Endothelial cell of umbilical vein (primary cell): ENCODE measurements around the gene AGO1. TPM values are rescaled to one million over a fixed set of nuclear protein-coding genes. Genes with fewer than 3 reads are reported as not detected.
A peak's percentile ranks its signal among the peaks of the same experiment; 100 is the strongest.

Experiments used
- BruUV-seq: library from RNA; stranded (reverse); fragments of 400-500 nt; replicated peaks from 2 replicates; lab custom pipeline; 2021; lab: Mats Ljungman, UMichigan
- CTCF ChIA-PET: fragments of 300-600, 350-600 bp; sonication (Branson Sonifier 250); formaldehyde crosslinking; loops from one replicate; lab custom pipeline; 2021; ENCODE audit warnings: antibody characterized with exemption, inconsistent platforms; lab: Charles Lee
- POLR2A ChIA-PET: fragments of 300-600, 350-600 bp; sonication (Branson Sonifier 250); formaldehyde crosslinking; loops from one replicate; lab custom pipeline; 2021; ENCODE audit warnings: antibody characterized with exemption, inconsistent platforms; lab: Charles Lee
- DNase-seq: peaks from one replicate; pipeline ENCODE4 v3.0.0-alpha.2; 2011; ENCODE audit warnings: low read depth, low spot score
- FAIRE-seq: peaks from 2 replicates; lab custom pipeline; 2011; peaks lifted over from hg19 to GRCh38; lab: Jason Lieb, UNC
- H2AFZ ChIP-seq: 2 replicates; pipeline ENCODE4 v1.6.0; 2012; ENCODE audit warnings: low read depth, low read length, control low read depth, inconsistent platforms
- H3K27ac ChIP-seq: 2 replicates; pipeline ENCODE4 v1.5.1; 2011; ENCODE audit warnings: low read depth, mild to moderate bottlenecking, control low read depth, low read length, moderate library complexity; ENCODE audit not compliant: insufficient read depth
- H3K27me3 ChIP-seq, 2 experiments: 2 replicates each; pipeline versions ENCODE4 v1.6.0 to v1.6.1; 2011; ENCODE audit warnings: low read length in 2 of 2, mixed read lengths in 1 of 2; ENCODE audit not compliant: control insufficient read depth in 2 of 2, insufficient read depth in 2 of 2
- H3K36me3 ChIP-seq, 2 experiments: 2 replicates in 1 of 2; 3 replicates in 1 of 2; pipeline ENCODE4 v1.5.1; 2011; ENCODE audit warnings: low read length in 2 of 2, mild to moderate bottlenecking in 1 of 2, moderate library complexity in 1 of 2; ENCODE audit not compliant: control insufficient read depth in 2 of 2, insufficient read depth in 2 of 2; ENCODE audit errors: extremely low read depth in 1 of 2
- H3K4me1 ChIP-seq: 3 replicates; pipeline ENCODE4 v1.5.1; 2011; ENCODE audit warnings: mild to moderate bottlenecking, low read length; ENCODE audit not compliant: control insufficient read depth, insufficient read depth; ENCODE audit errors: extremely low read depth
- H3K4me2 ChIP-seq: 2 replicates; pipeline ENCODE4 v1.6.1; 2011; ENCODE audit warnings: low read length, control low read depth, mixed read lengths; ENCODE audit not compliant: insufficient read depth
- H3K4me3 ChIP-seq, 3 experiments: fragments of 200-600 bp in 1 of 3; sonication (generic), shearing (Covaris generic) in 1 of 3; replicated peaks in 1 of 3; 2 replicates each; pipeline ENCODE4 v1.5.1; 2011 to 2016; ENCODE audit warnings: control low read depth in 3 of 3, low read length in 3 of 3, mild to moderate bottlenecking in 2 of 3, inconsistent platforms in 1 of 3, low read depth in 1 of 3, moderate library complexity in 1 of 3; ENCODE audit not compliant: insufficient read depth in 1 of 3
- H3K79me2 ChIP-seq: 2 replicates; pipeline ENCODE4 v1.6.0; 2012; ENCODE audit warnings: low read length, inconsistent platforms; ENCODE audit not compliant: control insufficient read depth, insufficient read depth
- H3K9ac ChIP-seq: replicated peaks from 2 replicates; pipeline ENCODE3; 2011; ENCODE audit warnings: low read length, control low read depth; ENCODE audit not compliant: insufficient read depth; ENCODE audit errors: extremely low read depth
- H3K9me1 ChIP-seq: replicated peaks from 3 replicates; pipeline ENCODE4 v1.6.0; 2011; ENCODE audit warnings: mild to moderate bottlenecking, low read length; ENCODE audit not compliant: control insufficient read depth, insufficient read depth; ENCODE audit errors: extremely low read depth
- H3K9me3 ChIP-seq: replicated peaks from 2 replicates; pipeline ENCODE4 v1.5.1; 2012; ENCODE audit warnings: low read length, inconsistent platforms; ENCODE audit not compliant: control insufficient read depth, insufficient read depth
- H4K20me1 ChIP-seq: replicated peaks from 2 replicates; pipeline ENCODE3; 2011; ENCODE audit warnings: mild to moderate bottlenecking, low read length; ENCODE audit not compliant: control insufficient read depth, insufficient read depth; ENCODE audit errors: extremely low read depth
- EZH2 ChIP-seq: IDR thresholded peaks from 2 replicates; pipeline ENCODE4 v1.6.1; 2012; ENCODE audit warnings: borderline replicate concordance, low read depth, mild to moderate bottlenecking, moderate library complexity, low read length, inconsistent platforms; ENCODE audit not compliant: severe bottlenecking
- FOS ChIP-seq: IDR thresholded peaks from 2 replicates; pipeline ENCODE4 v1.6.1; 2011; ENCODE audit warnings: mild to moderate bottlenecking, low read length, moderate library complexity, borderline replicate concordance; ENCODE audit not compliant: insufficient read depth
- GATA2 ChIP-seq: IDR thresholded peaks from 2 replicates; pipeline ENCODE4 v1.7.0; 2011; ENCODE audit warnings: low read depth, mild to moderate bottlenecking, moderate library complexity, mixed read lengths, low read length; ENCODE audit not compliant: insufficient read length, insufficient read depth
- JUN ChIP-seq: IDR thresholded peaks from 2 replicates; pipeline ENCODE4 v1.6.1; 2011; ENCODE audit warnings: borderline replicate concordance, low read depth; ENCODE audit not compliant: insufficient read length, insufficient read depth
- MYC ChIP-seq: IDR thresholded peaks from one replicate; pipeline ENCODE4 v1.6.1; 2011; ENCODE audit warnings: mild to moderate bottlenecking, low read depth, low read length
- POLR2A ChIP-seq: IDR thresholded peaks from 2 replicates; pipeline ENCODE4 v1.6.1; 2012; ENCODE audit warnings: low read depth, mild to moderate bottlenecking, control low read depth, low read length
- POLR2AphosphoS5 ChIP-seq: IDR thresholded peaks from 2 replicates; pipeline ENCODE4 v1.6.1; 2012; ENCODE audit warnings: low read depth, mild to moderate bottlenecking, control low read depth, low read length, moderate library complexity; ENCODE audit not compliant: insufficient read depth
- dilution Hi-C: fragments of 300-500 bp; cut with MboI; formaldehyde crosslinking; loops from one replicate; pipeline ENCODE4 v1.15.0; 2019; ENCODE audit warnings: low sequenced_read_pairs; ENCODE audit not compliant: extremely low pct_ligation_motif_present
- intact Hi-C: fragments of 100-400 bp; cut with micrococcal nuclease; formaldehyde crosslinking; loops from one replicate; pipeline ENCODE4 v1.10.0; 2022
- polyA plus RNA-seq, 4 experiments: library from polyadenylated mRNA; depleted of rRNA in 3 of 4; stranded (reverse) in 3 of 4; unstranded in 1 of 4; fragments of >200 nt; gene quantifications; 2 replicates each; pipeline versions ENCODE4 v1.2.1 to v1.2.3, GENCODE V29; 2011 to 2012; ENCODE audit warnings: missing spikeins in 1 of 4
- total RNA-seq: library from RNA; stranded (reverse); gene quantifications from 2 replicates; pipeline ENCODE4 v1.2.3, GENCODE V29; 2021
- TF ChIP-seq, protein P1 (sequence below), 2 donors: IDR thresholded peaks; 1 replicate in 1 of 2; 2 replicates in 1 of 2; pipeline ENCODE4 v1.5.1; 2011; ENCODE audit warnings: low read length in 2 of 2, mild to moderate bottlenecking in 2 of 2, moderate library complexity in 2 of 2, control low read depth in 1 of 2, inconsistent platforms in 1 of 2, low read depth in 1 of 2; ENCODE audit not compliant: insufficient read depth in 1 of 2; ENCODE audit errors: extremely low read depth in 1 of 2
- TF ChIP-seq, protein P2 (sequence below): IDR thresholded peaks from 2 replicates; pipeline ENCODE4 v1.6.1; 2011; ENCODE audit not compliant: insufficient read depth, insufficient read length

The AGO1 gene
- total and polyA plus RNA-seq, 2 donors (not counting 3 experiments of a cell fraction or from before 2014, with no cell fraction given) = 10.8 to 31.0 TPM

DNA sequence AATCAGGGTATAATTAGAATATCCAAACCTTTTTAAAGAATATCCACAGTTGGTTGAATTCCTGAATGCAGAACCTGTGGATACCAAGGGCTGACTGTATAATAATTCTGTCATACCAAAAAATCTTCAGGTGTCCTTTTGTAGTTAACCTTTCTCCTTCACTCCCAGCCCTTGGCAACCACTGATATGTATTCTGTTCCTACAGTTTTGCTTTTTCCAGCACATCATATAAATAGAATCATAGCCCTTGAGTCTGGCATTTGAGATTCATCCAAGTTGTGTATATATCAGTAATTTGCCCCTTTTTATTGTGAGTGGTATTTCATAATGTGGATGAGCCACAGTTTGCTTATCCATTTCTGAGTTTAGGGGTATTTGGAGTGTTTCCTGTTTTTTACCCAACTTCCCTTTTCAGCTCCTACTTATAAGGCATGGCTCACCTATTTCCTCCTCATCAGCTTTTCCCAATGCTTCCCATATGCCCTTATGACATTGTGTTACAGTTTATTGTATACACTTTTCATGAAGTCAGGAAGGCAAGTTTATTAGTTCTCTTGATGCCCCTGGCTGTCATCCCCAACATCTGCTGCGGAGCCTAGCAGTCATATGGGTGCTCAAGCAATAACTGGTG is 35.0 kb upstream of the AGO1 start:
- no peaks in the 10 kb centered on the region for H4K20me1 ChIP-seq
- peaks cover 4 to 6% of the 10 kb centered on the region in 2 experiments for H3K36me3 ChIP-seq
- no peak overlapping the region for H3K27ac ChIP-seq
- dilution Hi-C loops (no loop called here), intact Hi-C loops (no loop called here)
- TF ChIP-seq, protein P1, sequence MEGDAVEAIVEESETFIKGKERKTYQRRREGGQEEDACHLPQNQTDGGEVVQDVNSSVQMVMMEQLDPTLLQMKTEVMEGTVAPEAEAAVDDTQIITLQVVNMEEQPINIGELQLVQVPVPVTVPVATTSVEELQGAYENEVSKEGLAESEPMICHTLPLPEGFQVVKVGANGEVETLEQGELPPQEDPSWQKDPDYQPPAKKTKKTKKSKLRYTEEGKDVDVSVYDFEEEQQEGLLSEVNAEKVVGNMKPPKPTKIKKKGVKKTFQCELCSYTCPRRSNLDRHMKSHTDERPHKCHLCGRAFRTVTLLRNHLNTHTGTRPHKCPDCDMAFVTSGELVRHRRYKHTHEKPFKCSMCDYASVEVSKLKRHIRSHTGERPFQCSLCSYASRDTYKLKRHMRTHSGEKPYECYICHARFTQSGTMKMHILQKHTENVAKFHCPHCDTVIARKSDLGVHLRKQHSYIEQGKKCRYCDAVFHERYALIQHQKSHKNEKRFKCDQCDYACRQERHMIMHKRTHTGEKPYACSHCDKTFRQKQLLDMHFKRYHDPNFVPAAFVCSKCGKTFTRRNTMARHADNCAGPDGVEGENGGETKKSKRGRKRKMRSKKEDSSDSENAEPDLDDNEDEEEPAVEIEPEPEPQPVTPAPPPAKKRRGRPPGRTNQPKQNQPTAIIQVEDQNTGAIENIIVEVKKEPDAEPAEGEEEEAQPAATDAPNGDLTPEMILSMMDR (IDR thresholded peaks at IDR 0.05; ENCODE audit: extremely low read depth in 1 of 2, insufficient read depth in 1 of 2, low read depth in 1 of 2, low read length in 2 of 2) = no peak
- peaks cover 4% of the 10 kb centered on the region for H3K4me1 ChIP-seq
- POLR2A ChIA-PET = no interaction called here
- DNase-seq (peak; percentile 16), FAIRE-seq (no peak)
- no peaks in the 10 kb centered on the region for H3K79me2 ChIP-seq
- no peak overlapping the region for H2AFZ ChIP-seq
- H3K4me3 ChIP-seq = no peak overlapping the region
- H3K9ac ChIP-seq = no peak overlapping the region
- H3K9me1 ChIP-seq = no peaks in the 10 kb centered on the region
- H3K9me3 ChIP-seq = no peaks in the 10 kb centered on the region
- CTCF ChIA-PET = no interaction called here
- no peak overlapping the region for H3K4me2 ChIP-seq
- no peaks in the 10 kb centered on the region for H3K27me3 ChIP-seq
- no TSS peak for BruUV-seq

DNA sequence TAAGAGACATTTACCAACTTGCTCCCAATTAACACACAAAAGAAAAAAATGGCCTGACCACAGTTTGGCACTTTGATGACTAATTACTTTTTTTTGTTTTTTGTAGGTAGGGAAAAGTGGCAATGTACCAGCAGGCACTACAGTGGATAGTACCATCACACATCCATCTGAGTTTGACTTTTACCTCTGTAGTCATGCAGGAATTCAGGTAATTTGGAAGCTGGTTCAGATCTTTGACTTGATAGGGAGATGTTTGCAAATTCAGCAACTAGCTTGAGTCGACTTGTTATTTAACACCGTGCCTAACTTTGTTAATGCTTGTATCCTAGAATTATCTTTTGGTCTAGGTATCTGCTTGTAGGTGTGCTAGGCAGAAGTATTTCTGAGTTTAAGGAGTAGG is 33.0 kb upstream of the AGO1 start:
- Histone ChIP-seq H3K9ac (no peak overlapping the region), H3K9me1 (no peaks in the 10 kb centered on the region), H3K4me2 (no peak overlapping the region), H3K27ac (no peak overlapping the region), H4K20me1 (no peaks in the 10 kb centered on the region), H3K79me2 (no peaks in the 10 kb centered on the region), H3K9me3 (no peaks in the 10 kb centered on the region), H3K36me3 (peaks cover 6 to 11% of the 10 kb centered on the region in 2 experiments), H3K4me3 (no peak overlapping the region), H3K4me1 (peaks cover 4% of the 10 kb centered on the region), H3K27me3 (no peaks in the 10 kb centered on the region), H2AFZ (no peak overlapping the region)
- dilution Hi-C loops = no loop called here
- FAIRE-seq (no peak), DNase-seq (no peak)
- intact Hi-C loops = no loop called here
- POLR2A ChIA-PET = no interaction called here
- BruUV-seq = no TSS peak
- CTCF ChIA-PET = no interaction called here
- no peak for TF ChIP-seq JUN
- TF ChIP-seq FOS = no peak
- TF ChIP-seq, protein P2, sequence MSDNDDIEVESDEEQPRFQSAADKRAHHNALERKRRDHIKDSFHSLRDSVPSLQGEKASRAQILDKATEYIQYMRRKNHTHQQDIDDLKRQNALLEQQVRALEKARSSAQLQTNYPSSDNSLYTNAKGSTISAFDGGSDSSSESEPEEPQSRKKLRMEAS = no peak
- TF ChIP-seq GATA2 = no peak
- no peak for TF ChIP-seq EZH2
- TF ChIP-seq, protein P1 (IDR thresholded peaks at IDR 0.05; ENCODE audit: extremely low read depth in 1 of 2, insufficient read depth in 1 of 2, low read depth in 1 of 2, low read length in 2 of 2) = no peak
- TF ChIP-seq POLR2AphosphoS5 = no peak
- no peak for TF ChIP-seq POLR2A
- TF ChIP-seq MYC = no peak
